Natural killer cell (primary cell): Measurements from ENCODE around the gene ZNF467. TPM values are rescaled to one million over a fixed set of nuclear protein-coding genes. Genes with fewer than 3 reads are reported as not detected.
A peak's percentile ranks its signal among the peaks of the same experiment; 100 is the strongest.

Experiments used
- ATAC-seq, 3 donors: fragments of 150-1000 bp in 2 of 3; fragments of 200-7000 bp in 1 of 3; cut with Tn5 transposase; 1 replicate in 1 of 3; 2 replicates in 2 of 3; pipeline ENCODE4 v1.10.0; 2021; ENCODE audit warnings: mild to moderate bottlenecking in 2 of 3, moderate library complexity in 2 of 3
- DNase-seq, 2 donors: peaks; one replicate each; pipeline versions ENCODE4 v3.0.0 to v3.0.0-alpha.2; 2013 to 2021; ENCODE audit warnings: mixed read lengths in 1 of 2
- H3K27ac ChIP-seq: one replicate; pipeline ENCODE4 v1.5.1; 2013; ENCODE audit warnings: mild to moderate bottlenecking, low read length
- H3K27me3 ChIP-seq: one replicate; pipeline ENCODE4 v1.6.1; 2013; ENCODE audit warnings: low read length; ENCODE audit not compliant: control insufficient read depth, insufficient read depth
- H3K36me3 ChIP-seq: one replicate; pipeline ENCODE4 v1.6.1; 2013; ENCODE audit warnings: low read length; ENCODE audit not compliant: control insufficient read depth, insufficient read depth
- H3K4me1 ChIP-seq: one replicate; pipeline ENCODE4 v1.6.1; 2013; ENCODE audit warnings: low read length; ENCODE audit not compliant: control insufficient read depth, insufficient read depth
- H3K4me3 ChIP-seq: one replicate; pipeline ENCODE4 v1.5.1; 2013; ENCODE audit warnings: low read length
- H3K9me3 ChIP-seq: one replicate; pipeline ENCODE4 v1.6.1; 2013; ENCODE audit warnings: low read length; ENCODE audit not compliant: control insufficient read depth, insufficient read depth
- H3K27ac Mint-ChIP-seq, 2 donors: one replicate each; pipeline ENCODE4 v1.8.0; 2022; ENCODE audit warnings: mild to moderate bottlenecking in 2 of 2, mixed read lengths in 2 of 2, moderate library complexity in 1 of 2
- H3K27me3 Mint-ChIP-seq, 2 donors: one replicate each; pipeline ENCODE4 v1.8.0; 2022; ENCODE audit warnings: low read depth in 2 of 2, mixed read lengths in 2 of 2
- H3K36me3 Mint-ChIP-seq: one replicate; pipeline ENCODE4 v1.8.0; 2022; ENCODE audit warnings: mixed read lengths
- H3K4me1 Mint-ChIP-seq, 2 donors: one replicate each; pipeline ENCODE4 v1.8.0; 2022; ENCODE audit warnings: mixed read lengths in 2 of 2
- H3K4me3 Mint-ChIP-seq: one replicate; pipeline ENCODE4 v1.8.0; 2022; ENCODE audit warnings: mild to moderate bottlenecking, moderate library complexity, mixed read lengths
- H3K9me3 Mint-ChIP-seq, 2 donors: one replicate each; pipeline ENCODE4 v1.8.0; 2022; ENCODE audit warnings: mixed read lengths in 2 of 2
- CTCF ChIP-seq: fragments of 200-600 bp; IDR thresholded peaks from one replicate; pipeline ENCODE4 v1.8.0; 2022; ENCODE audit warnings: antibody characterized with exemption
- WGBS: methylation state at CpG from one replicate; pipeline ENCODE4 v1.1.7; 2013; ENCODE audit warnings: missing lambda C conversion rate; ENCODE audit not compliant: insufficient coverage; 5-methylcytosine and 5-hydroxymethylcytosine counted together
- intact Hi-C: fragments of 100-400 bp; cut with micrococcal nuclease; formaldehyde crosslinking; loops from one replicate; pipeline ENCODE4 v1.14.2; 2022
- total RNA-seq, 4 donors: library from RNA; stranded (reverse); fragments of 120-200 nt in 1 of 4; gene quantifications; one replicate each; pipeline versions ENCODE4 v1.2.3 to v1.2.4, GENCODE V29; 2013 to 2022

The ZNF467 gene
- total RNA-seq, 3 donors from 2014 or later (not counting 1 experiment from before 2014, with no cell fraction given): 2.8 to 5.4 (median 3.7) TPM

GRCh38 chr7:149765399-149766121 is 7.8 kb downstream of the ZNF467 start:
- Histone ChIP-seq H3K9me3 (no peaks in the 10 kb centered on the region), H3K27me3 (peaks cover 2% of the 10 kb centered on the region), H3K4me1 (peaks cover 1% of the 10 kb centered on the region), H3K27ac (no peak overlapping the region), H3K4me3 (no peak overlapping the region), H3K36me3 (no peaks in the 10 kb centered on the region)
- no peaks in the 10 kb centered on the region for H3K9me3 Mint-ChIP-seq
- H3K27ac Mint-ChIP-seq: no peak overlapping the region
- no peaks in the 10 kb centered on the region for H3K4me1 Mint-ChIP-seq
- WGBS: 97% methylated on average over 76 of the region's 76 CpGs
- H3K36me3 Mint-ChIP-seq: no peaks in the 10 kb centered on the region
- no peak overlapping the region for H3K4me3 Mint-ChIP-seq
- ATAC-seq: peak in 1 of 3 donors; percentile 37
- DNase-seq: no peak
- H3K27me3 Mint-ChIP-seq: no peaks in the 10 kb centered on the region
- no peak for TF ChIP-seq CTCF
- intact Hi-C loops: no loop called here

GRCh38 chr7:149764481-149765398 is 8.6 kb downstream of the ZNF467 start:
- Histone ChIP-seq H3K27me3 (no peaks in the 10 kb centered on the region), H3K4me1 (no peaks in the 10 kb centered on the region), H3K36me3 (no peaks in the 10 kb centered on the region), H3K4me3 (no peak overlapping the region), H3K9me3 (no peaks in the 10 kb centered on the region), H3K27ac (no peak overlapping the region)
- Mint-ChIP-seq H3K4me3 (no peak overlapping the region), H3K9me3 (no peaks in the 10 kb centered on the region), H3K36me3 (no peaks in the 10 kb centered on the region), H3K4me1 (no peaks in the 10 kb centered on the region), H3K27ac (no peak overlapping the region), H3K27me3 (no peaks in the 10 kb centered on the region)
- WGBS: 97% methylated on average over 96 of the region's 96 CpGs
- no peak for ATAC-seq
- no peak for DNase-seq
- TF ChIP-seq CTCF: no peak
- intact Hi-C loops: no loop called here

GRCh38 chr7:149763563-149764240 is 9.7 kb downstream of the ZNF467 start:
- no peak for TF ChIP-seq CTCF
- Histone ChIP-seq H3K27ac (no peak overlapping the region), H3K9me3 (no peaks in the 10 kb centered on the region), H3K27me3 (no peaks in the 10 kb centered on the region), H3K4me3 (no peak overlapping the region), H3K4me1 (no peaks in the 10 kb centered on the region), H3K36me3 (no peaks in the 10 kb centered on the region)
- intact Hi-C loops: no loop called here
- DNase-seq: no peak
- no peaks in the 10 kb centered on the region for H3K27me3 Mint-ChIP-seq
- H3K9me3 Mint-ChIP-seq: no peaks in the 10 kb centered on the region
- H3K4me1 Mint-ChIP-seq: no peaks in the 10 kb centered on the region
- WGBS: 92% methylated on average over 21 of the region's 22 CpGs
- no peak for ATAC-seq
- no peaks in the 10 kb centered on the region for H3K36me3 Mint-ChIP-seq
- no peak overlapping the region for H3K27ac Mint-ChIP-seq
- H3K4me3 Mint-ChIP-seq: no peak overlapping the region
